Endothelial cell of umbilical vein (primary cell): Measurements from ENCODE around the gene OR8A1. TPM values are rescaled to one million over a fixed set of nuclear protein-coding genes. Genes with fewer than 3 reads are reported as not detected.

Experiments
- BruUV-seq: library from RNA; stranded (reverse); fragments of 400-500 nt; replicated peaks from 2 replicates; lab custom pipeline; 2021; lab: Mats Ljungman, UMichigan
- CTCF ChIA-PET: fragments of 300-600, 350-600 bp; sonication (Branson Sonifier 250); formaldehyde crosslinking; loops from one replicate; lab custom pipeline; 2021; ENCODE audit warnings: antibody characterized with exemption, inconsistent platforms; lab: Charles Lee
- POLR2A ChIA-PET: fragments of 300-600, 350-600 bp; sonication (Branson Sonifier 250); formaldehyde crosslinking; loops from one replicate; lab custom pipeline; 2021; ENCODE audit warnings: antibody characterized with exemption, inconsistent platforms; lab: Charles Lee
- DNase-seq: peaks from one replicate; pipeline ENCODE4 v3.0.0-alpha.2; 2011; ENCODE audit warnings: low read depth, low spot score
- FAIRE-seq: peaks from 2 replicates; lab custom pipeline; 2011; peaks lifted over from hg19 to GRCh38; lab: Jason Lieb, UNC
- H2AFZ ChIP-seq: 2 replicates; pipeline ENCODE4 v1.6.0; 2012; ENCODE audit warnings: low read depth, low read length, control low read depth, inconsistent platforms
- H3K27ac ChIP-seq: 2 replicates; pipeline ENCODE4 v1.5.1; 2011; ENCODE audit warnings: low read depth, mild to moderate bottlenecking, control low read depth, low read length, moderate library complexity; ENCODE audit not compliant: insufficient read depth
- H3K27me3 ChIP-seq, 2 experiments: 2 replicates each; pipeline versions ENCODE4 v1.6.0 to v1.6.1; 2011; ENCODE audit warnings: low read length in 2 of 2, mixed read lengths in 1 of 2; ENCODE audit not compliant: control insufficient read depth in 2 of 2, insufficient read depth in 2 of 2
- H3K36me3 ChIP-seq, 2 experiments: 2 replicates in 1 of 2; 3 replicates in 1 of 2; pipeline ENCODE4 v1.5.1; 2011; ENCODE audit warnings: low read length in 2 of 2, mild to moderate bottlenecking in 1 of 2, moderate library complexity in 1 of 2; ENCODE audit not compliant: control insufficient read depth in 2 of 2, insufficient read depth in 2 of 2; ENCODE audit errors: extremely low read depth in 1 of 2
- H3K4me1 ChIP-seq: 3 replicates; pipeline ENCODE4 v1.5.1; 2011; ENCODE audit warnings: mild to moderate bottlenecking, low read length; ENCODE audit not compliant: control insufficient read depth, insufficient read depth; ENCODE audit errors: extremely low read depth
- H3K4me2 ChIP-seq: 2 replicates; pipeline ENCODE4 v1.6.1; 2011; ENCODE audit warnings: low read length, control low read depth, mixed read lengths; ENCODE audit not compliant: insufficient read depth
- H3K4me3 ChIP-seq, 3 experiments: fragments of 200-600 bp in 1 of 3; sonication (generic), shearing (Covaris generic) in 1 of 3; replicated peaks in 1 of 3; 2 replicates each; pipeline ENCODE4 v1.5.1; 2011 to 2016; ENCODE audit warnings: control low read depth in 3 of 3, low read length in 3 of 3, mild to moderate bottlenecking in 2 of 3, inconsistent platforms in 1 of 3, low read depth in 1 of 3, moderate library complexity in 1 of 3; ENCODE audit not compliant: insufficient read depth in 1 of 3
- H3K79me2 ChIP-seq: 2 replicates; pipeline ENCODE4 v1.6.0; 2012; ENCODE audit warnings: low read length, inconsistent platforms; ENCODE audit not compliant: control insufficient read depth, insufficient read depth
- H3K9ac ChIP-seq: replicated peaks from 2 replicates; pipeline ENCODE3; 2011; ENCODE audit warnings: low read length, control low read depth; ENCODE audit not compliant: insufficient read depth; ENCODE audit errors: extremely low read depth
- H3K9me1 ChIP-seq: replicated peaks from 3 replicates; pipeline ENCODE4 v1.6.0; 2011; ENCODE audit warnings: mild to moderate bottlenecking, low read length; ENCODE audit not compliant: control insufficient read depth, insufficient read depth; ENCODE audit errors: extremely low read depth
- H3K9me3 ChIP-seq: replicated peaks from 2 replicates; pipeline ENCODE4 v1.5.1; 2012; ENCODE audit warnings: low read length, inconsistent platforms; ENCODE audit not compliant: control insufficient read depth, insufficient read depth
- H4K20me1 ChIP-seq: replicated peaks from 2 replicates; pipeline ENCODE3; 2011; ENCODE audit warnings: mild to moderate bottlenecking, low read length; ENCODE audit not compliant: control insufficient read depth, insufficient read depth; ENCODE audit errors: extremely low read depth
- CTCF ChIP-seq, 2 donors: IDR thresholded peaks; 1 replicate in 1 of 2; 2 replicates in 1 of 2; pipeline ENCODE4 v1.5.1; 2011; ENCODE audit warnings: low read length in 2 of 2, mild to moderate bottlenecking in 2 of 2, moderate library complexity in 2 of 2, control low read depth in 1 of 2, inconsistent platforms in 1 of 2, low read depth in 1 of 2; ENCODE audit not compliant: insufficient read depth in 1 of 2; ENCODE audit errors: extremely low read depth in 1 of 2
- EZH2 ChIP-seq: IDR thresholded peaks from 2 replicates; pipeline ENCODE4 v1.6.1; 2012; ENCODE audit warnings: borderline replicate concordance, low read depth, mild to moderate bottlenecking, moderate library complexity, low read length, inconsistent platforms; ENCODE audit not compliant: severe bottlenecking
- FOS ChIP-seq: IDR thresholded peaks from 2 replicates; pipeline ENCODE4 v1.6.1; 2011; ENCODE audit warnings: mild to moderate bottlenecking, low read length, moderate library complexity, borderline replicate concordance; ENCODE audit not compliant: insufficient read depth
- GATA2 ChIP-seq: IDR thresholded peaks from 2 replicates; pipeline ENCODE4 v1.7.0; 2011; ENCODE audit warnings: low read depth, mild to moderate bottlenecking, moderate library complexity, mixed read lengths, low read length; ENCODE audit not compliant: insufficient read length, insufficient read depth
- JUN ChIP-seq: IDR thresholded peaks from 2 replicates; pipeline ENCODE4 v1.6.1; 2011; ENCODE audit warnings: borderline replicate concordance, low read depth; ENCODE audit not compliant: insufficient read length, insufficient read depth
- POLR2A ChIP-seq: IDR thresholded peaks from 2 replicates; pipeline ENCODE4 v1.6.1; 2012; ENCODE audit warnings: low read depth, mild to moderate bottlenecking, control low read depth, low read length
- POLR2AphosphoS5 ChIP-seq: IDR thresholded peaks from 2 replicates; pipeline ENCODE4 v1.6.1; 2012; ENCODE audit warnings: low read depth, mild to moderate bottlenecking, control low read depth, low read length, moderate library complexity; ENCODE audit not compliant: insufficient read depth
- dilution Hi-C: fragments of 300-500 bp; cut with MboI; formaldehyde crosslinking; loops from one replicate; pipeline ENCODE4 v1.15.0; 2019; ENCODE audit warnings: low sequenced_read_pairs; ENCODE audit not compliant: extremely low pct_ligation_motif_present
- intact Hi-C: fragments of 100-400 bp; cut with micrococcal nuclease; formaldehyde crosslinking; loops from one replicate; pipeline ENCODE4 v1.10.0; 2022
- polyA plus RNA-seq, 4 experiments: library from polyadenylated mRNA; depleted of rRNA in 3 of 4; stranded (reverse) in 3 of 4; unstranded in 1 of 4; fragments of >200 nt; gene quantifications; 2 replicates each; pipeline versions ENCODE4 v1.2.1 to v1.2.3, GENCODE V29; 2011 to 2012; ENCODE audit warnings: missing spikeins in 1 of 4
- total RNA-seq: library from RNA; stranded (reverse); gene quantifications from 2 replicates; pipeline ENCODE4 v1.2.3, GENCODE V29; 2021
- TF ChIP-seq, protein P1 (sequence below): IDR thresholded peaks from 2 replicates; pipeline ENCODE4 v1.6.1; 2011; ENCODE audit not compliant: insufficient read depth, insufficient read length

The OR8A1 gene
- total and polyA plus RNA-seq, 2 donors (not counting 3 experiments of a cell fraction or from before 2014, with no cell fraction given): not detected

- H3K9ac ChIP-seq: no peak overlapping the region
- H4K20me1 ChIP-seq: no peaks in the 10 kb centered on the region
- H2AFZ ChIP-seq: no peak overlapping the region
- no peak for DNase-seq
- no peaks in the 10 kb centered on the region for H3K9me3 ChIP-seq
- dilution Hi-C loops (no loop called here), intact Hi-C loops (no loop called here)
- no peaks in the 10 kb centered on the region for H3K79me2 ChIP-seq
- no peak for TF ChIP-seq JUN
- TF ChIP-seq, protein P1, sequence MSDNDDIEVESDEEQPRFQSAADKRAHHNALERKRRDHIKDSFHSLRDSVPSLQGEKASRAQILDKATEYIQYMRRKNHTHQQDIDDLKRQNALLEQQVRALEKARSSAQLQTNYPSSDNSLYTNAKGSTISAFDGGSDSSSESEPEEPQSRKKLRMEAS: no peak
- no peak for TF ChIP-seq POLR2A
- TF ChIP-seq CTCF (IDR thresholded peaks at IDR 0.05; ENCODE audit: extremely low read depth in 1 of 2, insufficient read depth in 1 of 2, low read depth in 1 of 2, low read length in 2 of 2): no peak
- TF ChIP-seq FOS: no peak
- TF ChIP-seq EZH2: no peak
- no peak for TF ChIP-seq GATA2
- TF ChIP-seq POLR2AphosphoS5: no peak
- no peaks in the 10 kb centered on the region for H3K4me1 ChIP-seq
- POLR2A ChIA-PET: no interaction called here
- no TSS peak for BruUV-seq
- CTCF ChIA-PET: interaction anchor here (0.7 to 1.9 kb wide), 2 partner anchors 12 to 181 kb away, joined by 3 to 5 read pairs; no protein-coding TSS in a partner anchor
- H3K36me3 ChIP-seq: no peaks in the 10 kb centered on the region
- H3K4me3 ChIP-seq: no peak overlapping the region
- H3K27ac ChIP-seq: no peak overlapping the region
- H3K4me2 ChIP-seq: no peak overlapping the region
- no peak for FAIRE-seq
- H3K27me3 ChIP-seq: peaks cover 3 to 26% of the 10 kb centered on the region in 2 experiments
- no peaks in the 10 kb centered on the region for H3K9me1 ChIP-seq
Observed at GRCh38 chr11:124597626-124598025, 27.8 kb downstream of the OR8A1 start.
